BLaER1 treated with 17β-estradiol and CSF1 and Interleukin-3, amounts not matched to agents 10 nM and 100 nM (cell line): ENCODE data around the gene DNAJB11.

Experiments
- H3K27ac ChIP-seq, 11 experiments: shearing (Covaris generic); formaldehyde crosslinking; 2 replicates each; pipeline ENCODE4 v1.8.1; 2022
- H3K27me3 ChIP-seq, 11 experiments: shearing (Covaris generic); formaldehyde crosslinking; 2 replicates each; pipeline ENCODE4 v1.8.1; 2022
- H3K36me3 ChIP-seq, 11 experiments: shearing (Covaris generic); formaldehyde crosslinking; 2 replicates each; pipeline ENCODE4 v1.8.1; 2022
- H3K4me1 ChIP-seq, 10 experiments: shearing (Covaris generic); formaldehyde crosslinking; 2 replicates each; pipeline ENCODE4 v1.8.1; 2022
- H3K4me2 ChIP-seq, 11 experiments: shearing (Covaris generic); formaldehyde crosslinking; 2 replicates each; pipeline ENCODE4 v1.8.1; 2022
- H3K4me3 ChIP-seq, 10 experiments: shearing (Covaris generic); formaldehyde crosslinking; 2 replicates each; pipeline ENCODE4 v1.8.1; 2022
- H3K9ac ChIP-seq, 11 experiments: shearing (Covaris generic); formaldehyde crosslinking; 2 replicates each; pipeline ENCODE4 v1.8.1; 2022
- H3K9me3 ChIP-seq, 11 experiments: shearing (Covaris generic); formaldehyde crosslinking; replicated peaks in 1 of 11; 2 replicates each; pipeline ENCODE4 v1.8.1; 2022
- H4K20me1 ChIP-seq, 11 experiments: shearing (Covaris generic); formaldehyde crosslinking; 2 replicates each; pipeline ENCODE4 v1.8.1; 2022
- Cebpa-rat ChIP-seq, 11 experiments: shearing (Covaris generic); IDR thresholded peaks; 2 replicates each; pipeline ENCODE4 v1.8.1; 2022

The DNAJB11 gene

GRCh38 chr3:186570096-186570940 lies at the start of gene DNAJB11:
TSS of gene DNAJB11 (plus strand) at chr3:186570720. CDS start at chr3:186570898, 178 bp downstream.
- Histone ChIP-seq H3K36me3 (peaks cover 31 to 35% (median 35%) of the 10 kb centered on the region in 11 experiments), H3K27me3 (no peaks in the 10 kb centered on the region), H3K27ac (peak within 1 kb of the TSS; percentile 80 to 96 (median 89)), H3K9me3 (no peaks in the 10 kb centered on the region), H4K20me1 (peaks cover 0 to 39% (median 15%) of the 10 kb centered on the region in 11 experiments; a peak in 12 of 22 replicates), H3K4me2 (peak within 1 kb of the TSS; percentile 93 to 99 (median 96)), H3K4me1 (peaks cover 41 to 70% (median 49%) of the 10 kb centered on the region in 10 experiments), H3K4me3 (peak within 1 kb of the TSS; percentile 74 to 97 (median 86)), H3K9ac (peak within 1 kb of the TSS; percentile 82 to 96 (median 91))
- peak in 3 of 11 experiments; percentile 31 to 47 (median 45); a peak in 5 of 22 replicates for TF ChIP-seq Cebpa-rat (IDR thresholded peaks at IDR 0.05)

GRCh38 chr3:186520957-186521842 lies 49.3 kb upstream of the DNAJB11 start:
- Histone ChIP-seq H3K27ac (no peak overlapping the region), H3K4me2 (peak overlapping the region in 9 of 11 experiments; percentile 11 to 68 (median 59); a peak in 16 of 22 replicates), H3K4me3 (no peak overlapping the region), H4K20me1 (no peaks in the 10 kb centered on the region), H3K27me3 (no peaks in the 10 kb centered on the region), H3K9me3 (peaks cover 12 to 17% (median 14%) of the 10 kb centered on the region in 11 experiments), H3K4me1 (peaks cover 11 to 57% (median 41%) of the 10 kb centered on the region in 10 experiments), H3K36me3 (no peaks in the 10 kb centered on the region; a peak in 1 of 22 replicates), H3K9ac (no peak overlapping the region)
- no peak for TF ChIP-seq Cebpa-rat (IDR thresholded peaks at IDR 0.05)

GRCh38 chr3:186523022-186523421 lies 47.5 kb upstream of the DNAJB11 start:
- H3K9ac ChIP-seq = no peak overlapping the region

GRCh38 chr3:186523434-186523833 lies 47.1 kb upstream of the DNAJB11 start:
- H3K4me1 ChIP-seq = peaks cover 11 to 52% (median 43%) of the 10 kb centered on the region in 10 experiments
- H3K36me3 ChIP-seq = no peaks in the 10 kb centered on the region
- H3K27me3 ChIP-seq = no peaks in the 10 kb centered on the region
- H3K9ac ChIP-seq = no peak overlapping the region
- no peak for TF ChIP-seq Cebpa-rat (IDR thresholded peaks at IDR 0.05)
- H4K20me1 ChIP-seq = no peaks in the 10 kb centered on the region
- H3K27ac ChIP-seq = no peak overlapping the region
- no peak overlapping the region for H3K4me3 ChIP-seq
- no peak overlapping the region for H3K4me2 ChIP-seq
- peaks cover 0 to 8% (median 4%) of the 10 kb centered on the region in 11 experiments; a peak in 10 of 22 replicates for H3K9me3 ChIP-seq

More at GRCh38 chr3:186523022-186523421, 47.5 kb upstream of the DNAJB11 start:
- Histone ChIP-seq H3K9me3 (peaks cover 0 to 4% (median under 1%) of the 10 kb centered on the region in 11 experiments; a peak in 9 of 22 replicates), H3K27ac (no peak overlapping the region), H3K27me3 (no peaks in the 10 kb centered on the region), H3K36me3 (no peaks in the 10 kb centered on the region), H4K20me1 (no peaks in the 10 kb centered on the region), H3K4me3 (no peak overlapping the region), H3K4me2 (no peak overlapping the region), H3K4me1 (peaks cover 11 to 56% (median 47%) of the 10 kb centered on the region in 10 experiments)
- no peak for TF ChIP-seq Cebpa-rat (IDR thresholded peaks at IDR 0.05)

- Histone ChIP-seq H3K4me2 (no peak overlapping the region), H3K9me3 (peaks cover 0 to 10% (median 5%) of the 10 kb centered on the region in 11 experiments; a peak in 10 of 22 replicates), H3K27me3 (no peaks in the 10 kb centered on the region), H3K27ac (no peak overlapping the region), H3K9ac (no peak overlapping the region), H4K20me1 (no peaks in the 10 kb centered on the region), H3K4me1 (peaks cover 2 to 52% (median 42%) of the 10 kb centered on the region in 10 experiments), H3K4me3 (no peak overlapping the region), H3K36me3 (no peaks in the 10 kb centered on the region)
- TF ChIP-seq Cebpa-rat (IDR thresholded peaks at IDR 0.05) = no peak
Measured at GRCh38 chr3:186524616-186525015, 45.9 kb upstream of the DNAJB11 start.

- Histone ChIP-seq H4K20me1 (no peaks in the 10 kb centered on the region), H3K36me3 (no peaks in the 10 kb centered on the region), H3K4me2 (peak overlapping the region in 8 of 11 experiments; percentile 11 to 60 (median 43); a peak in 14 of 22 replicates), H3K9ac (no peak overlapping the region), H3K4me1 (peaks cover 0 to 53% (median 47%) of the 10 kb centered on the region in 10 experiments; a peak in 17 of 20 replicates), H3K27me3 (no peaks in the 10 kb centered on the region), H3K9me3 (peaks cover 0 to 10% (median 5%) of the 10 kb centered on the region in 11 experiments; a peak in 10 of 22 replicates), H3K4me3 (no peak overlapping the region), H3K27ac (no peak overlapping the region)
- TF ChIP-seq Cebpa-rat (IDR thresholded peaks at IDR 0.05) = no peak
Measured at GRCh38 chr3:186525369-186526255, 44.9 kb upstream of the DNAJB11 start.

- no peak for TF ChIP-seq Cebpa-rat (IDR thresholded peaks at IDR 0.05)
- no peak overlapping the region for H3K4me3 ChIP-seq
- H3K9me3 ChIP-seq = peaks cover 0 to 10% (median 5%) of the 10 kb centered on the region in 11 experiments; a peak in 10 of 22 replicates
- no peak overlapping the region for H3K9ac ChIP-seq
- no peaks in the 10 kb centered on the region for H3K27me3 ChIP-seq
- H3K36me3 ChIP-seq = no peaks in the 10 kb centered on the region
- H3K4me1 ChIP-seq = peaks cover 0 to 52% (median 45%) of the 10 kb centered on the region in 10 experiments; a peak in 17 of 20 replicates
- H3K4me2 ChIP-seq = peak overlapping the region in 8 of 11 experiments; percentile 11 to 60 (median 43); a peak in 13 of 22 replicates
- no peaks in the 10 kb centered on the region for H4K20me1 ChIP-seq
- no peak overlapping the region for H3K27ac ChIP-seq
Measured at GRCh38 chr3:186526256-186526606, 44.3 kb upstream of the DNAJB11 start.
